Activated T-cell treated with anti-CD3 and anti-CD28 coated beads for 1 hour (primary cell): ENCODE results near the gene NPB.

ENCODE experiments used
- DNase-seq: peaks from one replicate; pipeline ENCODE4 v3.0.0-alpha.2; 2020; ENCODE audit warnings: low read depth

NPB gene

DNA sequence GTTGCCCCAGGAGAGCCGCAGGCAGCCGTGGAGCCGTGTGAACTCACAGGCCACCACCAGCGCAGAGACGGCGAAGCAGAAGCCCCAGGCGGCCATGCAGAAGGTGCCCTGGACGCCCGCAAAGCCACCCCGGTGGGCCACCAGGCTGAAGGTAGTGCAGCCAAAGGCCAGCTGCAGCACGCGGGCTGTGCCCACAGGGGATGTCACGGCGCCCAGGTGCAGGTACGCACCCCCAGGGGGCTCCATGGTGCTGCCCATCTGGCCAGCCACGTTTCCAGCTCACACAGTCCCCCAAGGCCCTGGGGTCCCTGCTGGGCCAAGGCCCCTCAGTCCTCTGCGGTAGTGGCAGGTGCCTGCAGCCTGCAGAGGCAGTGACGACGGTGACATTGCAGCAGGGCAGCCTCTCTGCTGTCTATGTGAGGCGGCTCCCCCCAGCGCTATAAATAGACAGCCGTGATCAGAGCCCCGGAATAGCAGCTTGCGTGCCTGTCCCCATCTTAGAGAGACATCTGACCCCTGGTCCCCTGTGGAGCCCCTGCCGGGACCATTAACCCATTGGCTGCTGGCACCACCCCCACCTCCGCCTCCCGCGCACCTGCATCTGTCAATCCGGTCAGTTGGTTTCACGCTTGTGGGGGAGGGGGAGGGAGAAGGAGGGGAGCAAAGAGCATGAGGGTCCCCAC lies 39.6 kb downstream of the NPB start:
- DNase-seq, result no peak

DNA sequence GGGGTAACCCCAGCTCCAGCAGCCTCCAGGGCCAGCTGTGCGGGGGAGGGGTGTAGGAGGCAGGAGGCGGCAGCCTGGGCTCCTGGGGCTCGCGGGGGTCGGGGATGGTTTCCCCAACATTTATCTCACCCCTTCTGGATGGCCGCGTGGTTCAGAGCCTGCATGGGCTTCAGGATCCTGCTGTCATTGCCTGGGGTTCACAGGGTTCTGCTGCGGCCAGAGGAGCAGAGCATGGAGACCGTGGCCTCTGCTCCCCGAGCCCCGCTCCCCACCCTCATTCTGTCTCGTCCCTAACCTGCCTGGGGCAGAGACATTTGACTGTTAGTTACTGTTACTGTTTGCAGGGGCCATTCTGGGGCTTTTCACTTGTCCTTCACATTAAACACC lies 40.1 kb downstream of the NPB start:
- DNase-seq, result no peak

DNA sequence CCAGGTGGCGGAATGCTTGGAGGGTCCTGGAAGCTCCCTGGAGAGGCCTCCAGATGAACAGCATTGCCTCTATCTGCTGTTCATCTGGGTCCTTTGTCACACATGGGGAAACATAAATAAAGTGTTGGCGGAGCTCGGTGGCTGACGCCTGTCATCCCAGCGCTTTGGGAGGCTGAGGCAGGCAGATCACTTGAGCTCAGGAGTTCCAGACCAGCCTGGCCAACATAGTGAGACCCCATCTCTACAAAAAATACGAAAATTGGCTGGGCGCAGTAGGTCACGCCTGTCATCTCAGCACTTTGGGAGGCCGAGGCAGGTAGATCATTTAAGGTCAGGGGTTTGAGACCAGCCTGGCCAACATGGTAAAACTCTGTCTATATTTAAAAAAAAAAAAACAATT lies 42.8 kb downstream of the NPB start:
- DNase-seq, result no peak

DNA sequence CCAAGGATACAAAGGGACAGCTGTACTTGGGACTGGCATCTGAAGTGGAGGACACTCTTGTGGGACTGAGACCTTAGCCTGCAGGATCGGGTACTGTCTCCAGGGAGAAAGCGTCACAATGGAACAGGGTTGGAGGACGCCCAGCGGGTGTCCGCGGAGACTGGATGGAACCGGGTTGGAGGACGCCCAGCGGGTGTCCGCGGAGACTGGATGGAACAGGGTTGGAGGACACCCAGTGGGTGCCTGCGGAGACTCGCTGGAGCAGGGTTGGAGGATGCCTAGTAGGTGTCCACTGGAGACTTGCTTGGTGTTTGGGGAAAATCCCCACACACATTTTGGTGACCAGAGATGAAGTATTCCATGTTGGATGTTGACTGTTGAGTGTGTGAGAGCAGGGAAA lies 45.2 kb downstream of the NPB start, which contains the start of gene MYADML2:
TSS of gene MYADML2 (minus strand) at position 45 of the 400 bp plus-strand sequence. CDS start 5,492 bp downstream, outside the sequence.
- no peak for DNase-seq

DNA sequence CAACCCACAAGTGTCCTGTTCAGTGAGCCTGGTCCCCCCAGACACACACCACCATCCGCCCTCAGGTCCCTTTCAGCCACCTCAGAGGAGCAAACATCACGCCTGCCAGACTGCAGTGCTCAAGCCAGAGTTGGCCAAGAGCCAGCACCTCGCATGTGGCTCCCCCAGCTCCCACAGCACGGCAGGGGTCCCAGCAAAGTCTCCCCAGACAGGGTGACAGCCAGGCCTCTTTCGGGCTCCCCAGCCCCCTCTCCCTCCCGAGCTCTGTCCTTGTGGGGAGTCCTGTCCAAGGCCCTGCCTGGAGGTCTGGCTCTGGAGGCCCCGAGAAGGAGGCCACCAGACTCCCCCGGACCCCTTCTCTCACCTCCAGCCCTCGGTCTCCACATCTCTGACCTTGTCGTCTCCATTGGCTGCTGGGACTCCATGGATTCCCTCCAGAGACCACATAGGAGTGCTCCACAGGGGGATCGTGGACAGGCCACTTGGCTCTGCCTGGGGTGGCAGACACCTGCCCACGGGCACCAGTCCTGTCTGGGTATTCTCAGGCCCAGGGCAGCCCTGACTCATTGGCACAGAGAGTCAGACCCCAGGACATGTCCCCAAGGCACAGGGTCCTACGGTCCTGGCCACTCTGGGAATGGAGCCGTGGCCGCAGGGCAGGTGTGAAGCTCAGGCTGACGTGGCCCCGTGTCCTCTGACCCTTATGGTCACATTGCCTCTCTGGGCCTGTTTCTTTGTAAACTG lies 46.8 kb downstream of the NPB start:
- no peak for DNase-seq

DNA sequence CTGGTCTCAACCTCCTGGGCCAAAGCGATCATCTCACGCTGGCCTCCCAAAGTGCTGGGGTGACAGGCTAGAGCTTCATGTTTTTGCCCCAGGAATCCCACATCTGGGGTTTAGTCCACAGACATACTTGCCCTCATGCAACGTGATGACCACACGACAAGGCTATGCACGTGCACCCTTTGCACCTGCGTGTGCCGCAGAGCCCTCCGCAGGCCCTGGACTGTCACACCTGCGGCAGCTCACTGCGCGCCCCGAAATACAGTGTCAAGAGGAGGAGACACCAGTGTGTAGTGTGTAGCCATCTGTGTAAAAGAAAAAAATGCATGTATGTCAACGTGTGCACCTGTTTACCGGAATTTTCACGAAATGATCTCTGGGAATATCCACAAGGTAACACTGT lies 48.5 kb downstream of the NPB start:
- no peak for DNase-seq

DNA sequence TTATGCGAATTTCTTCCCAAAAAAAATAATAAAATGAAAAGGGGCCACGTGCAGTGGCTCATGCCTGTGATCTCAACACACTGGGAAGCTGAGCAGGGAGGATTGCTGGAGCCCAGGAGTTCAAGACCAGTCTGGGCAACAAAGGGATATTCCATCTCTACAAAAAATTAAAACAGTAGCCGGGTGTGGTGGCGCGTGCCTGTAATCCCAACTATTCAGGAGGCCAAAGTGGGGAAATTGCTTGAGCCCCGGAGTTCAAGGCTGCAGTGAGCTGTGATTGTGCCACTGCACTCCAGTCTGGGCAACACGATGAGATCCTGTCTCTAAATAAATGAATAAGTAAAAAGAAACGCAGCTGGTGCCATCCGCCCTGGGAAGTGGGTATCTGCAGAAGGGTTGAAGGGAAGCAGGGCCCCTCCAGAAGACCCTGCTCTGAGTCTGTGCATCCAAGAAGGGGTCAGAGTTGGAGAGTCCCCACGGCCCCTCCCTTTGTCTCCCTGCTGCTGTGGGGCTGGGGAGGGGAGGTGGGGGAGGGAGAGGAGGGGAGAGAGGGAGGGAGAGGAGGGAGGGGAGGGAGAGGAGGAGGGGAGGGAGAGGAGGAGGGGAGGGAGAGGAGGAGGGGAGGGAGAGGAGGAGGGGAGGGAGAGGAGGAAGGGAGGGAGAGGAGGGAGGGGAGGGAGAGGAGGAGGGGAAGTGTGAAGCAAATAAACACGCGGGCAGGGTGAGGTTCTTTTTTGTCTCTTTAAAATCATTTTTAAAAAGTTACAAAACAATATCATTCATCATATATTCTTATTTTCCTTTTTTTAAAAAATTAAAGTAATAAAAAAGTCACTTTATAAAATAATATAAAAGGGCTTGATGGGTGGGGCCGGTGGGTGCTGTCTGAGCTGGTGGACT lies 50.0 kb downstream of the NPB start:
- DNase-seq, result no peak
